Measurements from ENCODE around the gene PRKCA.
A peak's percentile ranks its signal among the peaks of the same experiment; 100 is the strongest.

PRKCA gene

DNA sequence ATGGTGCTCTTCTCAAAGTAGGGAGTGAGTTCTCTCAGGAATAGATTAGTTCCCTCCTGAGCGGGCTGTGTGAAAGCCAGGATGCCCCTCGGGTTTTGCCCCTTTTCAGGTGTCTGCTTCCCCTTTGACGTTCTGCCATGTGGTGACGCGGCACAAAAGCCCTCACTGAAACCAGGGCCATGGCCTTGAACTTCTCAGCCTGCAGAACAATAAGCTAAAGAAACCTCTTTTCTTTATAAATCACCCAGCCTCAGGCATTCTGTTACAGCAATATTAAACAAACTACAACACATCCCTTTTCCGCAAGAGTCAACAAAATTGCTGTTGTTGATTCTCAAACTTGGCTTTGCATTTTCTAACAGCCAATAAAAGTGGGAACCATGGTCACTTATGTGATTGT is 517.1 kb downstream of the PRKCA start:
- DNase-seq: no peak
- intact Hi-C loops (cut with DNase I): no loop called here

DNA sequence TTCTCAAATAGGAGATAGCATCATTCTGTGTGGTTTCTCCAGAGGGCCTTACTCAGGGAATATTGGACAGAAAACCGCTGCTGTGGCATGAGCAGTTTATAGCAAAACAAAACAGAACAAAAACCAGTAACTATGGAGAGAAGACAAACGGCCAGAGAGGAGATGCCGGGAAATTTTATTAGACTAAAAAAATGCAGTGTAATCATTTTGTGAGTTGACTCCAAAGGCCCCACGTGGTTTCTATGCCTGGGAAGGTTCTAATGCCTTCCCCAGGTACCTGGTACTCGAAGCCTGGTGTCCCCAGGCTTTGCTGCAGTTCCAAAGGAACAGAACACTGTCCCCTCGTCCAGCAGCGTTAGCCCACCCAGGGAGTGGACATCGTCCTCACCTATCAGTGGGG is 519.6 kb downstream of the PRKCA start:
- intact Hi-C loops (cut with DNase I): no loop called here
- no peak for DNase-seq

DNA sequence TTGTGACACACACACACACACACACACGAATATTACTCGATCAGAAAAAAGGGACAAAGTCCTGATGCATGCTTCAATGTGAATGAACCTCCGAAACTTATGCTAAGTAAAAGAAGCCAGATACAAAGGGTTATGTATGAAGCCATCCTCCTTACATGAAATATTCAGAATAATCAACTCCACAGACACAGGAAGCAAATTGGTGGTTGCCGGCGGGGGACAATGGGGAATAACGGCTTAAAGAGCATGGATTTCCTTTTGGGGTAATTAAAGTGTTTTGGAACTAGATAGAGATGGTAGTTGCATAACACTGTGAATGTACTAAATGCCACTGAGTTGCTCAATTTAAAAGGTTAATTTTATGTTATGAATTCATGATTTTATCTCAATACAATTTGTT is 524.4 kb downstream of the PRKCA start:
- intact Hi-C loops (cut with DNase I): no loop called here
- no peak for DNase-seq

DNA sequence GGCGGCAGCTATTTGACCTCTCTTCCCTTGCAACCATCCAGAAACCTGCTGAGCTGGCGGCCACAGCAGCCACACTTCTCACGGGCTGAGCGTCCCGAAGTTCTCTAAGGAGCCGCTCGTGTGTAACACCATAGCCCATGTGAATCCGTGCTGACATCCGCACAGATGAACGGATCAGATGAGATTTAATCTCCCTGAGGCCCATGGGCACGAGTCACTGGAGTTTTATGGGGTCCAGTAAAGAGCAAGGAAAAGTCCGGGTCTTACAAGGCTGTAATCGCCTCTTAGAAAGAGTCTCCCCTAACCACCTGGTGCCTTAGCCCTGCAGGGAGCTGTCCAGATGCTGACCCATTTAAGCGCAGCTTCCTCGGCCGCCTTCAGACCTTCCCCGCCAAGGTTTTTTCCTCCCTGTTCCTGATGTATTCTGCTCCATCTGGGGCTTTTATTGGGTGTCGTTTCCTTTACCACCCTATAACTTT is 527.0 kb downstream of the PRKCA start:
- peak in 1 of 42 donors; percentile 24 for DNase-seq
- intact Hi-C loops (cut with DNase I): no loop called here

DNA sequence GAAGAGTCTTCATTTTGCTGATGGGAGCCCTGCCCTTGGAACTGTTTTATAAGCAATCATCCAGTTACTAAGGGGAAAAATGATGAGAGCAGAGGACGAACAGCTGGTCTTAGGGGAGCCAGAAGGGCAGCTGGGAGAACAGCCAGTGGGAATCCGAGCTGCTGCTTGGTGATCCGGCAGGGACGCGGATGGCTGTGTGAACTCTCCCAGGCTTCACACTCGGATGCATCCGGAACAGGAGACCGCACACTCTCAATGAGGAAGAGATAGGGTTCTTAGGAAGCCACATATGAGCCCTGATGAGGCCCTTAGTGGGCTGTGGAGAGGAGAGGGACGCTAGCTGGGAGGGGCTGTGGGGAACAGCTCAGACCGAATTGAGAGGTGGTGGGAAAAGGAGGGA is 527.5 kb downstream of the PRKCA start:
- intact Hi-C loops (cut with DNase I): no loop called here
- DNase-seq: no peak

DNA sequence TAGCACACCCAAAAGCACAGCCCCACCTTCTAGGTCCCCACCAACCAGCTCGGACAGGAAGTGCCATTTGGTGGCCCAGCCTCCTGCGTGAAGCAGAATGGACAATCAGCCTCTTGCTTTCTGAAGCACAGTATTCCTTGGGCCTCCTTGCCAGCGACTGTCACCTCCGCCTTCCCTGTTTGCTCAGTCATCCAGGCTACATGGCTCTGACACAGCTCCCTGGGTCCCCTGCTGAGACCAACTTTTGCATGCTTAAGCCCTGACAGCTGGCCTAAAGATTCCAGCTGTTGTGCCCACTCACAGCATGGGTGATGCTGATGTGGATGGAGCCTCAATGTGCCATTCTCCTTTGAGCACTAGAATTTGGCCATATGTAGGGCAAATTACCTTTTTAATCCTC is 528.0 kb downstream of the PRKCA start:
- intact Hi-C loops (cut with DNase I): no loop called here
- DNase-seq: no peak

DNA sequence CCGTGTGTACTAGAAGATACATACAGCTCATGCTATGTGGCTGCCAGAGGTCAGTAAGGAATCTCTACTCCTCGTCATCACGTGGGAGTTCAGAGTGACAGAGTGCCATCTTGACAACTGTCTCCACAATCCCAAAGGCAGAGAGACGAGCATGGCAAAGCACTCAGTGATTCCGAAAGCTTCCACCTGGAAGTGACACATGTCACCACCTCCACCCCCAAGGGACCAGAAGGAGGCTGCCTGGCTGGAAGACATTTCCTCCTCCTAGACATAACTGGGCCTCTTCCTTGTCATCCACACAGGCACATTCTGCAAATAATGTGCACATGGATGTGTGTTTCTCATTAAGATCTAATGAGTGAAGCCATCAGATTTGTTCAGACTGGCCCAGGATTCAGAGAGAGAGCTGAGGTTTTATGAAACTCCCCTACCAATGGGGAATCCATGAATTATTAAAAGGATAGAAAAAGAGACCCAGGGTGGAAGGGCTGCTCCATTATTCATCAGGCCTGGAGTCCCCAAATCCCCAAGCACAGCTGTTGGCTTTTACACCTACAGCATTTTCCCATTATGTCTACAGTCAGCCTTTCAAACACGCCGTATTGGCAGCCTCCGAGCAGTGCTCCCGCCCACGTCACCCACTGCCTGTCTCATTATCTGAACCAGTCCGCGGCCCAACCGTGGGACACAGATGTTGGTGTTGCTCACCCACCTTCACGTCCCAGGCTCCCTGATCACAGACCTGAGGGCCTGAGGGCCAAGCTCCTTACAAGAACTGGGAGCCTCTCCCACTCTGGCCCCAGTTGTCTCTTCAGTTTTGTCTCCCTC is 529.2 kb downstream of the PRKCA start:
- DNase-seq: peak in 15 of 42 donors; percentile 11 to 64 (median 26)
- intact Hi-C loops (cut with DNase I): no loop called here

DNA sequence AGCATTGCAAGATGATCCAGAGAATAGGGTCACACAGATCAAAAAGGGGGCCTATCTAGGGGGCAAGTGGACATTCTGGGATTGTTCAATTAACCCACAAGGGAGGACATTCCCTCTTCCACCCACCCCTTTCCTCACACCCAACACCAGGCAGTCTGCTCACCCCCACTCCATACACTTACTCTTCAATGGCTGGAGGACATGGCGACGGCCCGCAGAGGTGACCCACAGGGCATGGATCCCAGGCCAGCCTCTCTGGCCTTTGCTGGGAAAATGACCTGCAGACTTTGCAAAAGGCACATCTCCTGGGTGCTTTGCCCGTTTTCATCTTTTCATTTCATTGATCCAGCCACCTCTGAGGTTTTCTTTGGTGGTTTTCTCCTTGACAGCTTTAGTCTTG is 530.8 kb downstream of the PRKCA start:
- intact Hi-C loops (cut with DNase I): no loop called here
- no peak for DNase-seq

DNA sequence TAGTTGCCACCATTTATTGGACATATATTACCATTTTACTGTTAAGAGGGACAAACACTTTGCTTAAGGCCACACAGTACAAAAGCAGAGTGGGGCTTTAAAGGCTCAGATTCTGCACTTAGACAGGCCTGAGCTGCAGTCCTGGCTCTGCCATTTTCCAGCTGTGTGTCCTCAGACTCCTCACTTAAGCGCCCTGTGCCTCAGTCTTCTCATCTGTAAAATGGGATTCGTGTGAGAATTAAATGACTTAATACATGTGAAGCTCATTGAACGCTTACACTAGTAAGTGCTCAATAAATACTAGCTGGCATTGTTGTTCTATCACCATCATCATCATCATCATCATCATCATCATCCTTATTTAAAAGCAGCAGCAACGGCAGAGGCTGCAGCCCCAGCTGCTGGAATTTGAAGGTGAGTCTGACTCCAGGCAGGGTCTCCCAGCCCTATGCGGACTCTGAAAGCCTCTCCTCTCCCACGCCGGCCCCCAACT is 532.1 kb downstream of the PRKCA start:
- intact Hi-C loops (cut with DNase I): no loop called here

DNA sequence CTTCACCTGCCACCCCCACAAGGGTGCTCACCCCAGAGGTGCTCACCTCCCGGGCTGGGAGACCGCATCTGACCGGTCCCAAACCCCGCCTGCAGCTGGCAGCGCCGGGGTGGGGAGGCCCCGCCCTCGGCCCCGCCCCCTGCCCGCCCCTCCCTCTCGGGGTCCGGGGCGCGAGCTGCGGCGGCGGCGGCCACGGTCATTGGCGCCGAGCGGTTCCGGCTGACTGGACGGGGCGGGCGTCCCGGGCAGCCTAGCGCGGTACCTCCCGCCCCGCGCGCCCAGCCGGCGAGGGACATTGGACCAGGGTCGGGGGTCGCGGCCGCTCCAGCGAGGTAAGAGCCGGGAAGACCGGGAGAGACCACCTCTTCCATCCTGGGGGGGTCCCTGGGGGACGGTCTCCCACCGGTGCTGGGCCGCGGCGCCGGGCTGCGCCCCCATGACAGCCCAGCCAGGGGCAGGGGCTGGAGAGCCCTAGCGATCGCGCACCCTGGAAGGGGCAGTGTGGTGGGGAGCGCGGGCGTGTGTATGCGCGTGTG is 532.6 kb downstream of the PRKCA start, which contains the start of gene CACNG5:
TSS of gene CACNG5 (plus strand) at position 199 of the 536 bp plus-strand sequence. CDS start 42,216 bp downstream, outside the sequence.
- no peak for DNase-seq
- intact Hi-C loops (cut with DNase I): no loop called here

More for the DNA sequence above, 532.1 kb downstream of the PRKCA start:
- DNase-seq: no peak

DNA sequence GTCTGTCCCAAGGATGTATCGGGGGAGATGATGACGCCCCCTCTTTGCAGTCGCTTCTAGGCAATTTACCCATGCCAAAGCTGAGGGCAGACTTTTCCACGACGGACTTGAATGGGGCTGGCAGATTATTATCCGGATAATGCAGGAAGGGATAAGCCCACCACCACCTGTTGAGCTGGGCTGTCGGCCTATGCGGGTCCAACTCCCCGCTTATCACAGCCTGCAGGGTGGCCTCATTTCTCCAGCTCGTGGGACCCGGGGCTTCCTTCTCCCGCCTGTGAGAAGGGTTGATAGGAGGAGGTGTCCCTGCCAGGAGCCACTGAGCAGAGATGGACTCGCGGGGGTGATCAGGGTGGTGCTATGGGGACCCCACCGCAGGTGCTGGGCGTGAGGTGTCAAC is 533.1 kb downstream of the PRKCA start:
- no peak for DNase-seq
- intact Hi-C loops (cut with DNase I): no loop called here

DNA sequence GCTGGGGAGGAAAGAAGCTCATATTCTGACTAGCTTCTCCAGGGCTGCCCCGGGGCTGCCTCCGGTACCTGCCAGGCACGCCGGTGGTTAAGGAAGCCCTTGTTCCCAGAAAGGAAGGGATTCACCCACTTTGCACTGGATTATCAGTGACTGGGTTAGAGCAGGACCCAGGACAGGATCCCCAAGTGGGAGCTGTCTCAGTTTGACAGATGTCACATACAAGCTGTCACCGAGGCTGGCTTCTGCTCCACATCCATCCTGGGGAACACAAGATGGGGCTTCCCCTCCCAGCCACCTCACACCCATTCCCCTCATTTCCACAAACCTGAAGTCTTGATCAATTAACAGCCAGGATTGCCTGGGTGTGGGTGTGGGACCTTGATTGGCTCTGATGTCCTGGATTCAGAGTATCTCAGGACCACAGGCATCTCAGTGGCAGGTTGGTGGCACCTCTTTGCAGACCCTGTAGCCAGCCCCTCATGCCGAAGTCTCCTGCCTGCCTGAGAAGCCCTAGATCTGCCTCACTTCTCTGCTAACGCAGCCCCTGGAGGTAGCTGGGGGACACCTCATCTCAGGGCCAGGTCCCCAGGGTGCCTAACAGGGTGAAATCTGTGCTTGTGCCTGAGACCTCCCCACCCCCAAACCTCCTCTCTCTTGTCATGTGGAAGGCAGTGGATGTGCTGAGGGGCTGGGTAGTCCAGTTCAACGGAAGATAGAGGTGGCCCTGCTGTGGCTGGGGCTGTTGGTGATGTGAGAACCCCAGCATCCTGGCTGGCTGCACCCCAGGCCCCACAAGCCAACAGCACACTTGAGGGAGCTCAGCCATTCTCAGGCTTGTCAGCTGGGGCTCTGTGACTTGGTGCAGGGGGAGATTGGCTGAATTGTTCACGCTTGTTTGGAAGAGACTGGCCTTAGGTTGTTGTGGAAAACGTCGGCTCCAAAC is 533.9 kb downstream of the PRKCA start:
- no peak for DNase-seq
- intact Hi-C loops (cut with DNase I): no loop called here

DNA sequence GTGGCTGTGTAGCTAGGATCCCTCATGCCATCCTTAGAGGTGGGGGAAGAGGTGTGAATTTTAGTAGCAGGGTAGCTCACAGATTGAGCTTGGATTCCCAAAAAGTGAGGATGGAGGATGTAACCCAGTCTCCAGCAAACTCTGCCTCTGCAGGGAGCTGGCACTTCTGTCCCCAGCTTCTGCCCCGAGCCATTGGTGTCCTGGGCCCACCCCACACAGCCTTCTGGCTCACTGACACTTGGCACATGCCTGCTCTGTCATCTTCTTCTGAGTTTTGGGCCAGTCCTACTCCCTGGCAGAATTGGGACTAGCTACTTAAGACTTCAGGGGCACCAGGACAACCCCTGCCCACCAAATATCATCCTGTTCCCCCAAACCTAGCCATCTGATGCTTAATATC is 534.8 kb downstream of the PRKCA start:
- no peak for DNase-seq
- intact Hi-C loops (cut with DNase I): no loop called here

DNA sequence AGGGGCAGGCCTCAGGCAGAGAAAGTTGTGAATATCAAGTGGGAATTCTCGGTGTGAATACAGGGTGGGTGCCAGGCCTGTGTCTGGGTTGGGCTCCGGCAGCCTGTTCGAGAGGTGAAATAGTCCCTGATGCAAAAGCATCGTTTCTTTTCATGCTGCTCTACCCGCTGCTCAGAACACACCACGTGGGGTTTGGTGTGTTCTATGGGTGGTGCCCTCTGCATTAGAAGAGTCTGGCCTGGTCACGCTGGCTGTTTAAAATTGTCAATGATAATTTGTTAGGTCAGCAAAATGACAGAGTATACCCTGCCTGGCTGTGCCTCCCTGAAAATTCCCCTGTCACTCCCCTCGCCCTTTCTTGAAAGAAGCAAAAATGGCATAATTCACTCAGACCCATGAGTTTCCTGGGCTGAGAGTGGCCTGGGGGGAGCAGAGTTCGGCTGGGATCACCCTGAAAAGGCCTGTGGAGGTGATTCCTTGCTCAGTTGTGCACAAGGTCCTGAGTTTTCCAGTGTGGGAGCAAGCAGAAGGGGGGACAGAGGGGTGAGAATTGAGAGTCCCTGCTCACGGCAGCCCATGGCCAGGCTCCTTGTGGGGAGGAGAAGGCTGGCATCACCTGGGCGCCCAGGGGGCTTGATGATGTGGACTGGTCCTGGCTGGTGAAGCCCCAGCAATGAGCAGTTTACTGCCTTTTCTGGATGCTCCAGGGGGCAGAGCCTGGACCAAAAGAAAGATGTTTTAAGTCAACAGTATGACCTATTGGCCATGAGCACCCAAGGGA is 535.7 kb downstream of the PRKCA start:
- intact Hi-C loops (cut with DNase I): no loop called here
- no peak for DNase-seq

DNA sequence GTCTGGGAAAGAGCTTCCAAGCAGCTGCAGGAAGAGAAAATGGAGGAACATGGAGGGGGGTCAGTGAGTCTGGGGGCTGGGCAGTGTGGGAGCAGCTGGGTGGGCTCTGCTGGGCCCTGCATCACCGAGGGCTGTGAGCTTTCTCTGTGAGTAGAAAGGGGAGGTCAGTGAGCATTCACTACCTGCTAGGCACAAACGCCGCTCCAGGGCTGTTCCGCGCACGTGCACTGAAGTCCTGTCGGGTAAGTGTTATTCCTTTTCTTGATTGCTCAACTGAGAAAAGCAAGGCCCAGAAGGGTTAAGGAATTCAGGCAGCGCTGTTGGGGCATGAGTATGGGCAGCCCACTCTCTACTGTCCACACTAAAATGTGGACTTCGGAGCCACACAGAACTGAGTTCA is 537.2 kb downstream of the PRKCA start:
- intact Hi-C loops (cut with DNase I): loop anchor here (10.0 kb wide), 1 partner anchor 55 kb away; no protein-coding TSS in a partner anchor
- DNase-seq: no peak

DNA sequence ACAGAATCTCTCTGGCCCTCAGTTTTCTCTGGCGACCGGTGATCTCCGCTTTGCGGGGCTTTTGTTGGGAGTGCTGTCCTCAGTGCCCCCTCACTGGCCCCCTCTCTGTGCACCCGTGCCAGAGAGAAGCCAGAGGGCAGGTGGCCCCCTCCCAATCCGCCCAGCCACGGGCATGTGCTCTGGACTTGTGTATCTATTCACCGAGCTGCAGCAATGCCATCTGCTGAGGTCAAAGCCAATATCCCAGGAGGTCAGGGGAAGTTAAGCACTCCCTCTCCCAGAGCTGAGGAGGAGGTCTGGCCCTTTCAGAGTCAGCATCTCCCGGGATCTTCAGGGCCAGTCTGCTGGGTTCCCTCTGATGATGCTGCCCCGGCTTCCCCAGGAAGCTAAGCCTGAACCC is 537.6 kb downstream of the PRKCA start:
- no peak for DNase-seq
- intact Hi-C loops (cut with DNase I): loop anchor here (10.0 kb wide), 1 partner anchor 55 kb away; no protein-coding TSS in a partner anchor

DNA sequence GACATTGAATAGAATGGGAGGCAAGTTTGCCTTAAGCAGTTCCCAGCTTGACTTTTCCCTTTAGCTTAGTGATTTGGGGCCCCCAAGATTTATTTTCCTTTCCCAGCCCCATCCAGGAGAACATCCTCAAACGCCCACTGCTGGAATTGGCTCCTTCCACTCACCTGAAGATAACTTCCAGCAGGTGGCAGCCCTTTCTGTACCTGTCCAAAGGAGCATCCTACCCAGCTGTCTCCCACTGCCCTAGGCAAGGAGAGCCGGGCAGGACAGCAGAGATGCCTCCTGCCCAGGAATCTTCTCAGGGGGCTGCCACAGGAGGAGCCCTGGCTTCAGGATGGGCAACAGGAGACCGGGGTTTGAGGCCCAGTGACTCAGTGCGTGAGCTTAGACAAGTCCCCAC is 538.9 kb downstream of the PRKCA start:
- DNase-seq: no peak
- intact Hi-C loops (cut with DNase I): loop anchor here (10.0 kb wide), 1 partner anchor 57 kb away; no protein-coding TSS in a partner anchor

DNA sequence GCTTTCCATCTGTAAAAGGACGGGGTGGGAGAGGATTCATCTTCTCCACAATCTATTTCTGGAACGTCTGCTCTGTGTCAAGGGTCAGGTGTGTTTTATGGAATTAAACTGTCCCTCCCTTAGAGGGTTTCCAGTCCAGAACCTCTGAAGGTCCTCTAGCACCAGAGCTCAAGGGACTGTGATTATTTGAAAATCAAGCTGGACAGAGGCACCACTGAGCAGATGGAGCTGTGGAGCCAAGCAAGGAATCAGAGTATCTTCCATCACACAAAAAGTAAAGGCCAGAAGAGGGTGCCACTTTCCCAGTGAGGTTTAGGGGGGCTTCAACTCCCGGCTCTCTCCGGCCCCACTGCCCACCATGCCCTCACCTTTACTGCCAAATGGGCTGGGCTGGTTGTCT is 539.3 kb downstream of the PRKCA start:
- no peak for DNase-seq
- intact Hi-C loops (cut with DNase I): loop anchor here (10.0 kb wide), 1 partner anchor 57 kb away; no protein-coding TSS in a partner anchor

All from head of caudate nucleus (tissue), 42 donors.